ENCODE measurements around the gene ACOX3. TPM values are rescaled to one million over a fixed set of nuclear protein-coding genes. Genes with fewer than 3 reads are reported as not detected.

The ACOX3 gene
- polyA plus RNA-seq, 2 of the 4 experiments (the other 2 are of a cell fraction), result 4.9 to 8.2 TPM

DNA sequence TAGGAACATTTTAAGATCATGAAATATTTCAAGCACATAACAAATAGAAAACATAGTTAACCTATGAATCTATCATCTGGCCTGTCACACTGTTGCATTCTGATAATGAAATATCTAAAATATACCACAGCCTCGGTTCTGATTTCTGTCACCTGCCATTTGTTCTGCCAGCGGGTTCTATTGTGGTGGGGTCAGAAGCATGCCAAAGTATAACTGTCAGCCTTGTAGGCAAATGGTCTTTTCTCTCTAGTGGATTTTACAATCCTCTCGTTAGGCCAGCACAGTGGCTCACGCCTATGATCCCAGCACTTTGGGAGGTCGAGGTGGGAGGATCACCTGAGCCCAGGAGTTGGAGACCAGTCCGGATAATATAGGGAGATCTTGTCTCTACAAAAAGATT, 123.0 kb downstream of the ACOX3 start:
- WGBS (ENCODE audit: missing lambda C conversion rate), result 91% methylated on average over 6 of the region's 6 CpGs
- H3K4me2 ChIP-seq, result no peak overlapping the region
- H3K27ac ChIP-seq, result peak overlapping the region in 1 of 2 experiments; percentile 84; a peak in 3 of 6 replicates
- ATAC-seq, result no peak
- TF ChIP-seq, protein P1, sequence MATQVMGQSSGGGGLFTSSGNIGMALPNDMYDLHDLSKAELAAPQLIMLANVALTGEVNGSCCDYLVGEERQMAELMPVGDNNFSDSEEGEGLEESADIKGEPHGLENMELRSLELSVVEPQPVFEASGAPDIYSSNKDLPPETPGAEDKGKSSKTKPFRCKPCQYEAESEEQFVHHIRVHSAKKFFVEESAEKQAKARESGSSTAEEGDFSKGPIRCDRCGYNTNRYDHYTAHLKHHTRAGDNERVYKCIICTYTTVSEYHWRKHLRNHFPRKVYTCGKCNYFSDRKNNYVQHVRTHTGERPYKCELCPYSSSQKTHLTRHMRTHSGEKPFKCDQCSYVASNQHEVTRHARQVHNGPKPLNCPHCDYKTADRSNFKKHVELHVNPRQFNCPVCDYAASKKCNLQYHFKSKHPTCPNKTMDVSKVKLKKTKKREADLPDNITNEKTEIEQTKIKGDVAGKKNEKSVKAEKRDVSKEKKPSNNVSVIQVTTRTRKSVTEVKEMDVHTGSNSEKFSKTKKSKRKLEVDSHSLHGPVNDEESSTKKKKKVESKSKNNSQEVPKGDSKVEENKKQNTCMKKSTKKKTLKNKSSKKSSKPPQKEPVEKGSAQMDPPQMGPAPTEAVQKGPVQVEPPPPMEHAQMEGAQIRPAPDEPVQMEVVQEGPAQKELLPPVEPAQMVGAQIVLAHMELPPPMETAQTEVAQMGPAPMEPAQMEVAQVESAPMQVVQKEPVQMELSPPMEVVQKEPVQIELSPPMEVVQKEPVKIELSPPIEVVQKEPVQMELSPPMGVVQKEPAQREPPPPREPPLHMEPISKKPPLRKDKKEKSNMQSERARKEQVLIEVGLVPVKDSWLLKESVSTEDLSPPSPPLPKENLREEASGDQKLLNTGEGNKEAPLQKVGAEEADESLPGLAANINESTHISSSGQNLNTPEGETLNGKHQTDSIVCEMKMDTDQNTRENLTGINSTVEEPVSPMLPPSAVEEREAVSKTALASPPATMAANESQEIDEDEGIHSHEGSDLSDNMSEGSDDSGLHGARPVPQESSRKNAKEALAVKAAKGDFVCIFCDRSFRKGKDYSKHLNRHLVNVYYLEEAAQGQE (IDR thresholded peaks at IDR 0.05), result no peak
- H3K4me1 ChIP-seq, result peaks cover 17% of the 10 kb centered on the region
- ChIA-PET POLR2A (no interaction called here), CTCF (interaction anchor here (1.8 kb wide), 1 partner anchor 75 kb away, joined by 7 read pairs; no protein-coding TSS in a partner anchor)
- peaks cover 2% of the 10 kb centered on the region; the same call in 1 of the 3 replicates for H3K9me3 ChIP-seq
- FAIRE-seq, result no peak
- DNase-seq (ENCODE audit: low read depth in 1 of 2, low spot score in 1 of 2), result no peak
- H3K4me3 ChIP-seq, result no peak overlapping the region

DNA sequence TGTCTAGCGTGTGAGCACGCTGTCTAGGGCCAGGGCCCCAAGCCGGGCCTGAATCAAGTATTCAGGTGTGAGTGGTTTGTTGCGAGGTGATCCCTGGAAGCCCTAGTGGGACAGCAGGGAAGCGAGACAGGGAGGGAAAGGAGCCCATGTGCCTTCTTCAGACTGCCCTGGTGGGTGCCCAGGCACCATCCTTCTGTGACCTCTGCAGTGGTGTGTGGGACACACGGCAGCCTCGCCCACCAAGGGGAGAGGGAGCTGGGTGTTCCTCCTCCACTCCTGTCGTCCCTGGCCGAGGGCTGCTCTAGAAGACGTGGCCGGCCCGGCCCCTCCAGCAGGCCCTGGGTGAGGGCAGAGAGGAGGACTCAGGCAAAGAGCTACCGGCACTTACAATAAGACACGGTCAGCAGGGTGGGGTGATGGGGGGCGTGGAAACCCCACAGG, 123.6 kb downstream of the ACOX3 start:
- POLR2A ChIA-PET, result no interaction called here
- Histone ChIP-seq H3K9me3 (peaks cover 2% of the 10 kb centered on the region; the same call in 1 of the 3 replicates), H3K4me1 (peaks cover 17% of the 10 kb centered on the region), H3K4me2 (no peak overlapping the region), H3K27ac (peak overlapping the region; percentile 71 to 84; a peak in 5 of 6 replicates), H3K4me3 (no peak overlapping the region)
- whole genome bisulfite sequencing (ENCODE audit: missing lambda C conversion rate), result 96% methylated on average over 11 of the region's 15 CpGs
- FAIRE-seq (no peak), ATAC-seq (no peak), DNase-seq (ENCODE audit: low read depth in 1 of 2, low spot score in 1 of 2) (no peak)
- TF ChIP-seq, protein P2, sequence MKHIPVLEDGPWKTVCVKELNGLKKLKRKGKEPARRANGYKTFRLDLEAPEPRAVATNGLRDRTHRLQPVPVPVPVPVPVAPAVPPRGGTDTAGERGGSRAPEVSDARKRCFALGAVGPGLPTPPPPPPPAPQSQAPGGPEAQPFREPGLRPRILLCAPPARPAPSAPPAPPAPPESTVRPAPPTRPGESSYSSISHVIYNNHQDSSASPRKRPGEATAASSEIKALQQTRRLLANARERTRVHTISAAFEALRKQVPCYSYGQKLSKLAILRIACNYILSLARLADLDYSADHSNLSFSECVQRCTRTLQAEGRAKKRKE (CRISPR knock-in tag; IDR thresholded peaks at IDR 0.05; ENCODE audit: low read depth), result no peak
- no peak for TF ChIP-seq ZSCAN20 (CRISPR knock-in tag; IDR thresholded peaks at IDR 0.05)
- TF ChIP-seq SREBF2 (IDR thresholded peaks at IDR 0.05), result no peak
- TF ChIP-seq HOXA7 (CRISPR knock-in tag; IDR thresholded peaks at IDR 0.05), result no peak
- TF ChIP-seq KDM5A (IDR thresholded peaks at IDR 0.05), result no peak
- no peak for TF ChIP-seq NPAS2 (CRISPR knock-in tag; IDR thresholded peaks at IDR 0.05; ENCODE audit: borderline replicate concordance)
- CTCF ChIA-PET, result interaction anchor here (2.1 kb wide), 1 partner anchor 12 kb away, joined by 6 read pairs; no protein-coding TSS in a partner anchor

Small RNA genes lying within 50 kb of the gene (small RNA-seq; reads per million reads assigned to genes)
- gene RNA5SP152, result 0 to 0.52 (median 0.10) reads per million in 6 experiments

Other genes starting within 250 kb of the ACOX3 start
- gene SH3TC1, start 241.4 kb downstream of the ACOX3 start, polyA plus RNA-seq (2011; rRNA removed), result 2.8 and 3.3 TPM in 2 replicates
- 5.4 to 8.1 TPM (median 7.4 TPM) in 3 replicates for gene SH3TC1, start 241.4 kb downstream of the ACOX3 start, polyA plus RNA-seq (2017; fragmentation: RNase III; extraction: RNeasy Plus Mini Kit Qiagen cat#74134 plus additional on column Dnase treatment)
- gene HTRA3, start 171.0 kb downstream of the ACOX3 start, polyA plus RNA-seq (2011; rRNA removed), result 7.4 and 9.2 TPM in 2 replicates
- gene HTRA3, start 171.0 kb downstream of the ACOX3 start, polyA plus RNA-seq (2017; fragmentation: RNase III; extraction: RNeasy Plus Mini Kit Qiagen cat#74134 plus additional on column Dnase treatment), result 4.6 to 8.0 TPM (median 4.9 TPM) in 3 replicates
- 6.0 and 7.0 TPM in 2 replicates for gene TRMT44, start 54 bp upstream of the ACOX3 start, polyA plus RNA-seq (2011; rRNA removed)
- gene TRMT44, start 54 bp upstream of the ACOX3 start, polyA plus RNA-seq (2017; fragmentation: RNase III; extraction: RNeasy Plus Mini Kit Qiagen cat#74134 plus additional on column Dnase treatment), result 4.9 to 5.0 TPM (median 5.0 TPM) in 3 replicates
- gene GPR78, start 139.7 kb upstream of the ACOX3 start, polyA plus RNA-seq (2011; rRNA removed), result not detected in 2 replicates
- 0.09 to 0.18 TPM (median 0.17 TPM) in 3 replicates for gene GPR78, start 139.7 kb upstream of the ACOX3 start, polyA plus RNA-seq (2017; fragmentation: RNase III; extraction: RNeasy Plus Mini Kit Qiagen cat#74134 plus additional on column Dnase treatment)
- 0.09 and 0.19 TPM in 2 replicates for gene CPZ, start 152.0 kb upstream of the ACOX3 start, polyA plus RNA-seq (2011; rRNA removed)
- gene CPZ, start 152.0 kb upstream of the ACOX3 start, polyA plus RNA-seq (2017; fragmentation: RNase III; extraction: RNeasy Plus Mini Kit Qiagen cat#74134 plus additional on column Dnase treatment), result 0.09 to 0.33 TPM (median 0.21 TPM) in 3 replicates